Astrocyte of the cerebellum (primary cell): ENCODE measurements around the gene PTPRM.

ENCODE experiments used
- DNase-seq: peaks from one replicate; pipeline ENCODE4 v3.0.0-alpha.2; 2011; ENCODE audit warnings: low read depth
- H3K4me3 ChIP-seq: 2 replicates; pipeline ENCODE4 v1.5.1; 2011; ENCODE audit warnings: mild to moderate bottlenecking, low read depth, low read length, moderate library complexity
- in situ Hi-C: cut with HindIII; loops from 2 replicates; pipeline ENCODE4 v1.10.0; 2017; ENCODE audit warnings: low sequenced_read_pairs
- TF ChIP-seq, protein P1 (sequence below): IDR thresholded peaks from 2 replicates; pipeline ENCODE4 v1.5.1; 2012; ENCODE audit warnings: low read length, low read depth, moderate library complexity, mild to moderate bottlenecking; ENCODE audit errors: missing control alignments

PTPRM gene

DNA sequence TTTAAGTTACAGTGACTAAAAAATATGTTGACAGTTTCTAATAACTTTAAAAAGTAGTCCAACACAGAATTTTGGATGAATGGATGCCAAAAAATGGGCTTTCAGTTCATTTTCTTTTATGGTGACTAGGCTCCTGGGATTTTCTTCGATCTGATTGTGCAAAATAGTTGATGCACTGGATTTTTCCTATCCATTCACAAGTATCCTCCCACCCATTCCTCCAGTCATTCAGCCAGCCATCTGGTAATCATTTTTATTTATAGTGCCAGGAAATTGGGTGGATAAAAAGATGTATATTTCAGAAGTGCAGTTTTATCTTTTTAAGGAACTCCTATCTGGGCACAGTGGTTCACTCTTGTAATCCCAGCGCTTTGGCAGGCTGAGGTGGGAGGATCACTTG is 175.1 kb downstream of the PTPRM start:
- in situ Hi-C loops: no loop called here
- no peak for DNase-seq
- no peak overlapping the region for H3K4me3 ChIP-seq
- TF ChIP-seq, protein P1, sequence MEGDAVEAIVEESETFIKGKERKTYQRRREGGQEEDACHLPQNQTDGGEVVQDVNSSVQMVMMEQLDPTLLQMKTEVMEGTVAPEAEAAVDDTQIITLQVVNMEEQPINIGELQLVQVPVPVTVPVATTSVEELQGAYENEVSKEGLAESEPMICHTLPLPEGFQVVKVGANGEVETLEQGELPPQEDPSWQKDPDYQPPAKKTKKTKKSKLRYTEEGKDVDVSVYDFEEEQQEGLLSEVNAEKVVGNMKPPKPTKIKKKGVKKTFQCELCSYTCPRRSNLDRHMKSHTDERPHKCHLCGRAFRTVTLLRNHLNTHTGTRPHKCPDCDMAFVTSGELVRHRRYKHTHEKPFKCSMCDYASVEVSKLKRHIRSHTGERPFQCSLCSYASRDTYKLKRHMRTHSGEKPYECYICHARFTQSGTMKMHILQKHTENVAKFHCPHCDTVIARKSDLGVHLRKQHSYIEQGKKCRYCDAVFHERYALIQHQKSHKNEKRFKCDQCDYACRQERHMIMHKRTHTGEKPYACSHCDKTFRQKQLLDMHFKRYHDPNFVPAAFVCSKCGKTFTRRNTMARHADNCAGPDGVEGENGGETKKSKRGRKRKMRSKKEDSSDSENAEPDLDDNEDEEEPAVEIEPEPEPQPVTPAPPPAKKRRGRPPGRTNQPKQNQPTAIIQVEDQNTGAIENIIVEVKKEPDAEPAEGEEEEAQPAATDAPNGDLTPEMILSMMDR: no peak

DNA sequence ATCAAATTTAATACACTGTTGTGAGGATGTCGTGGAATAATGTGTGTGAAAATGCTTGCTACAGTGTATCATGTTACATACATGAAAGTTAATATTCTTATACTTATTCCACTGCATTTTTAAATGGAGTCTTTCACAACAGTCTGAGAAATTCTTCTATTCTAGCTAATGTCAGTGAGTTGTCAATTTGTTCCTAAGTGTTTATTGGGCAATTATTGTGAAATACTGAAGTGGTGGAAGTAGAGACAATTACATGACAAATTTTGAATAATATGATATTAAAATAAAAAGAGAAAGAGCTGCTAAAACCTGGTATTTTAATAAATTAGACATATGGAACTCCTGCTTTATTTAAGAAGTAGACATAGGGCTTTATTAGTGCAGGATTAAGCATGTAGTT is 176.1 kb downstream of the PTPRM start:
- TF ChIP-seq, protein P1: no peak
- in situ Hi-C loops: no loop called here
- DNase-seq: no peak
- H3K4me3 ChIP-seq: no peak overlapping the region

DNA sequence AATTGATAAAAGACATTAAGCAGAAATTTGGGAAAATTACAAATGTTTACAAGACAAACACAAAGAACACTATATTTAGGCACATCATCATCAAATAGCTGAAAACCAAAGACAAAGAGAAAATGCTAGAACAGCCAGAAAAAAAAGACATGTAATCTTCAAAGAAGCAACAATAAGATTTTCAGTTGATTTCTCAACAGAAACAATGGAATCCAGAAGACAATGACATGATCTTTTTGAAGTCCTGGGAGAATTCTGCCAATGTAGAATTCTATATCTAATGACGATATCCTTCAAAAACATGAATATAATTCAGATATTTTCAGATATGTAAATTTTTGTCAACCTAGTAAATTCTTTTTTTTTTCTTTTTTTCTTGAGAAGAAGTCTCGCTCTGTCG is 179.0 kb downstream of the PTPRM start:
- TF ChIP-seq, protein P1: no peak
- no peak overlapping the region for H3K4me3 ChIP-seq
- in situ Hi-C loops: no loop called here
- DNase-seq: no peak

DNA sequence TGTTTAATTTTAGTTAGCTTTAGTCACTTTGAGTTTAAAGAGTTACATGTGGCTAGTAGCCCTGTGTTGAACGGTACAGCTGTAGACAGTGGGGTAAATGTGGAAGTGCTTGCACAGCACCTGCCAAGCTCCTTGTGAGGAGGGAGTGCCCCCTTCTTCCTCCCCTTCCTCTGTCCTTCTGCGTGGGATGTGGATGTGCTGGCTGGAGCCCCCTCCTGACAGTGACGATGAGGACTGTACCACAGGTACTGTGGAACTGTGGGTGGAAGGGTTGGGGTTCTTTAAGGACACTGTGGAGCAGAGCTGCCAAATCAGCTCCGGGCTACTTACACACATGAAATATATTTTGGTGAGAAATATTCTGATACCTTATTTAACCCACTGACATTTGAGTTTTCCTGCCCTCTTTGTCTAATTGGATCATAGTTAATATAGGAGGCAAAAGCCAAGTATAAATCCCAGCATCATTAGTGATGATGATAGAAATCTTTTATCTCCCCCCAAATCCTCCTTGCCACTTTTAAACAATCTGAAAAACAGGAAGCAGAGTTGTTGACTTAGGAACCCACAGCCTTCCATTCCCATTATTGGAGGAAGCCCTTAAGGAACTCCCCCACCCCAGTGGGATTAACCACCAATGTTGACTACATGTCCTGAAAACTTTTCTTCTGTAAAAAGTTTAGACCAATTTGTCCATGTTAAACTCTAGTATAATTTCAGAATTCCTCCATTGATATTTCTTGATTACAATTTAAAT is 181.3 kb downstream of the PTPRM start:
- H3K4me3 ChIP-seq: no peak overlapping the region
- TF ChIP-seq, protein P1: no peak
- DNase-seq: no peak
- in situ Hi-C loops: no loop called here

DNA sequence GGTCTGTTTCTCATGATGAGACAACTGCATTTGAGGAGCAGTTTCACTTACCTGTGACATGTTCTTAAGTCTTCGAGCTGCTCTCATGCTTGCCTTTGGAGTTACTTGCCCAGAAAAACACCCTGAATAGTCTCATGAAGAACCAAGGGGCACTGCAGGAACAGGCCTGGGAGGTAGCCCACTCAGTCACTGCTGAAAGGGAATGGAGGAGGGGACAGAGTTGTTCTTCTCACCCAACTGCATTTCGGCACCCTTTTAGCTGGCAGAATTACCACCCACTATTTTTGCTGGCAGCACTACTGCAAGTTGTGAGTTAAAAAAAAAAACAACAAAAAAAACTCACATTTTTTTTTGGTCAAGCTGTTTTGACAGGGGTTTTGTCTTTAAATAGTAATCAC is 181.9 kb downstream of the PTPRM start:
- H3K4me3 ChIP-seq: no peak overlapping the region
- TF ChIP-seq, protein P1: no peak
- no peak for DNase-seq
- in situ Hi-C loops: no loop called here

DNA sequence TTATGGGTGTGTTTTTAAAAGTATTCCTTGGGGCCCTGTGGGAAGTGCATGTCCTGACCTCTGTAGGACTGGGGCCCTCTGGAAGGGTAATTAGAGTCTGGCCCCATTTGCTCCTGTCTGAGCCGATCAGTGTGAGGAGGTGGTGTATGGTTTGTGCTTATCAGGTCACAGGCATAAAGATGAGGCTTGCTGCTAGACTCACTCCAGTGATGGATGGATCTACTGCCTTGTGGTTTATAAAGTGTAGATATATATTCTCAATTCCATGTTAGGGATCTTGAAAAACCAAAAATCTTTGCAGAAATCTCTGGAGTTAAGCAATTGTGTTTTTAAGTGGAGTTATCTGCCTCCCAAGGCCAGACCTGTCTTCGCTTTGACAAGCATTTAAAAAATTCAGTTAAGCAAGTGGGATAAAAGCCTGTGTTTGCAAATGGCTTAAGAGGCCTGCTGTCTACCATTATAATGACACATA is 182.4 kb downstream of the PTPRM start:
- TF ChIP-seq, protein P1: no peak
- in situ Hi-C loops: no loop called here
- no peak for DNase-seq

More for the DNA sequence above, 182.4 kb downstream of the PTPRM start:
- no peak overlapping the region for H3K4me3 ChIP-seq
